ENCODE data around the gene AGAP4.
"Not testable (repeated sequence)": the region's sequence is repeated elsewhere in the genome, so short reads cannot be mapped to it uniquely, and the experiment has no call there.

Gene AGAP4

DNA sequence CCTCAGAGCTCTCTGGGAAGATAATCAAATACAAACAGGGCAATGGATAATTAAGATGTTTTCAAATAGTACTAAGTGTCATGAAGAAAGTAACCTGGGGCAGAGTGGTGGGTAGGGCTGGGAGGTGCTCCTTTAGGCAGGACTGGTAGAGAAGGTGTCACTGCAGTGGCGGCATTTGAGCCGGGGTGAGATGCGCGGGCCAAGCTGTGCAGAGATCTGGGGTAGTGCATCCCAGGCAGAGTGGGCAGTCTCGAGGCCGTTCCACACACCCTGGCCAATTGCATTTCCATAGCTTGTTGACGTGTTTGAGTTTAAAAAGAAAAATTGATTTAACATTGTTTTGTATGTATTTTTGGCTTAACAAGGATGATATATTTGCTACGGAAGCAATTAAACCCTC lies 57.3 kb downstream of the AGAP4 start:
- ATAC-seq = not testable (repeated sequence)

- ATAC-seq = not testable (repeated sequence)
Measured at GRCh38 chr10:45787212-45787741, 60.0 kb downstream of the AGAP4 start.

GRCh38 chr10:45786217-45786616 lies 61.1 kb downstream of the AGAP4 start:
- not testable (repeated sequence) for ATAC-seq
